HepG2 (cell line): ENCODE measurements around the gene BLVRA. TPM values are rescaled to one million over a fixed set of nuclear protein-coding genes. Genes with fewer than 3 reads are reported as not detected.

Source experiments
- ATAD3A ChIP-seq: sonication (generic); formaldehyde crosslinking; IDR thresholded peaks from 2 replicates; pipeline ENCODE4 v1.4.0; 2020; ENCODE audit warnings: missing genetic modification reagents
- KLF12 ChIP-seq: sonication (generic); formaldehyde crosslinking; IDR thresholded peaks from 2 replicates; pipeline ENCODE4 v1.4.0; 2020; ENCODE audit warnings: missing genetic modification reagents, borderline replicate concordance
- NKX3-1 ChIP-seq: sonication (generic); formaldehyde crosslinking; IDR thresholded peaks from 2 replicates; pipeline ENCODE4 v1.5.0; 2020; ENCODE audit warnings: missing genetic modification reagents
- NONO ChIP-seq, 2 experiments: fragments of 450-650 bp in 1 of 2; sonication (generic) in 1 of 2; formaldehyde crosslinking in 1 of 2; IDR thresholded peaks in 1 of 2; conservative IDR thresholded peaks in 1 of 2; 2 replicates each; pipeline versions ENCODE4 v1.6.1 to v1.8.0; 2017 to 2022; ENCODE audit warnings: mild to moderate bottlenecking in 1 of 2, missing genetic modification reagents in 1 of 2, moderate library complexity in 1 of 2
- PAX8 ChIP-seq: sonication (generic); formaldehyde crosslinking; IDR thresholded peaks from 2 replicates; pipeline ENCODE4 v1.8.0; 2022; ENCODE audit warnings: mild to moderate bottlenecking, missing genetic modification reagents, borderline replicate concordance
- PHF5A ChIP-seq: IDR thresholded peaks from one replicate; pipeline ENCODE4 v1.6.1; 2018; ENCODE audit warnings: low read depth, missing genetic modification reagents; ENCODE audit not compliant: unreplicated experiment
- RORA ChIP-seq: sonication (generic); formaldehyde crosslinking; IDR thresholded peaks from 2 replicates; pipeline ENCODE4 v1.5.0; 2020; ENCODE audit warnings: mild to moderate bottlenecking, missing genetic modification reagents, moderate library complexity
- SP140L ChIP-seq: sonication (generic); formaldehyde crosslinking; IDR thresholded peaks from 2 replicates; pipeline ENCODE4 v1.4.0; 2020; ENCODE audit warnings: missing genetic modification reagents, borderline replicate concordance
- TARDBP ChIP-seq: sonication (generic); formaldehyde crosslinking; IDR thresholded peaks from 2 replicates; pipeline ENCODE4 v1.8.0; 2022; ENCODE audit warnings: mild to moderate bottlenecking, missing genetic modification reagents
- U2AF2 ChIP-seq: fragments of 200-400 bp; formaldehyde crosslinking; IDR thresholded peaks from 2 replicates; pipeline ENCODE4 v1.6.1; 2017; ENCODE audit warnings: low read depth, mild to moderate bottlenecking, low read length
- ZNF318 ChIP-seq: sonication (generic); formaldehyde crosslinking; IDR thresholded peaks from 2 replicates; pipeline ENCODE4 v1.4.0; 2020; ENCODE audit warnings: mild to moderate bottlenecking, missing genetic modification reagents
- ZNF333 ChIP-seq: sonication (generic); formaldehyde crosslinking; IDR thresholded peaks from 2 replicates; pipeline ENCODE4 v1.4.0; 2020; ENCODE audit warnings: mild to moderate bottlenecking, missing genetic modification reagents, borderline replicate concordance
- ZNF782 ChIP-seq: sonication (generic); formaldehyde crosslinking; IDR thresholded peaks from 2 replicates; pipeline ENCODE4 v1.4.0; 2020; ENCODE audit warnings: missing genetic modification reagents, mild to moderate bottlenecking, borderline replicate concordance
- polyA plus RNA-seq, 8 experiments: library from polyadenylated mRNA; depleted of rRNA in 3 of 8; stranded (reverse) in 7 of 8; unstranded in 1 of 8; fragments of >200 nt; fragmentation: Illumina TruSeq in 4 of 8; extraction: Trizol in 4 of 8; gene quantifications; 2 replicates each; pipeline versions ENCODE4 v1.2.1 to v1.2.3, GENCODE V29; 2011 to 2016; ENCODE audit warnings: low read depth in 4 of 8, missing spikeins in 1 of 8, mixed read lengths in 1 of 8; ENCODE audit not compliant: insufficient read depth in 1 of 8
- total RNA-seq, 5 experiments: library from RNA; depleted of rRNA; stranded (reverse); fragments of >200 nt; fragmentation: Illumina TruSeq; extraction: Trizol; gene quantifications; 2 replicates each; pipeline ENCODE4 v1.2.3, GENCODE V29; 2016; ENCODE audit warnings: low read depth in 1 of 5
- TF ChIP-seq, protein P1 (sequence below): sonication (generic); formaldehyde crosslinking; IDR thresholded peaks from 2 replicates; pipeline ENCODE4 v1.9.0; 2021; ENCODE audit warnings: missing genetic modification reagents, borderline replicate concordance

BLVRA gene
- total and polyA plus RNA-seq, 2 of the 13 experiments (the other 11 are each of a cell fraction or from before 2014, with no cell fraction given): 39.2 to 64.2 TPM

GRCh38 chr7:43764807-43765491, 6.5 kb downstream of the BLVRA start (continued):
- TF ChIP-seq, protein P1, sequence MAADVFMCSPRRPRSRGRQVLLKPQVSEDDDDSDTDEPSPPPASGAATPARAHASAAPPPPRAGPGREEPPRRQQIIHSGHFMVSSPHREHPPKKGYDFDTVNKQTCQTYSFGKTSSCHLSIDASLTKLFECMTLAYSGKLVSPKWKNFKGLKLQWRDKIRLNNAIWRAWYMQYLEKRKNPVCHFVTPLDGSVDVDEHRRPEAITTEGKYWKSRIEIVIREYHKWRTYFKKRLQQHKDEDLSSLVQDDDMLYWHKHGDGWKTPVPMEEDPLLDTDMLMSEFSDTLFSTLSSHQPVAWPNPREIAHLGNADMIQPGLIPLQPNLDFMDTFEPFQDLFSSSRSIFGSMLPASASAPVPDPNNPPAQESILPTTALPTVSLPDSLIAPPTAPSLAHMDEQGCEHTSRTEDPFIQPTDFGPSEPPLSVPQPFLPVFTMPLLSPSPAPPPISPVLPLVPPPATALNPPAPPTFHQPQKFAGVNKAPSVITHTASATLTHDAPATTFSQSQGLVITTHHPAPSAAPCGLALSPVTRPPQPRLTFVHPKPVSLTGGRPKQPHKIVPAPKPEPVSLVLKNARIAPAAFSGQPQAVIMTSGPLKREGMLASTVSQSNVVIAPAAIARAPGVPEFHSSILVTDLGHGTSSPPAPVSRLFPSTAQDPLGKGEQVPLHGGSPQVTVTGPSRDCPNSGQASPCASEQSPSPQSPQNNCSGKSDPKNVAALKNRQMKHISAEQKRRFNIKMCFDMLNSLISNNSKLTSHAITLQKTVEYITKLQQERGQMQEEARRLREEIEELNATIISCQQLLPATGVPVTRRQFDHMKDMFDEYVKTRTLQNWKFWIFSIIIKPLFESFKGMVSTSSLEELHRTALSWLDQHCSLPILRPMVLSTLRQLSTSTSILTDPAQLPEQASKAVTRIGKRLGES: no peak
- no peak for TF ChIP-seq KLF12
- no peak for TF ChIP-seq U2AF2
- TF ChIP-seq PAX8 (CRISPR knock-in tag): no peak
- TF ChIP-seq ZNF318 (CRISPR knock-in tag): no peak
- TF ChIP-seq RORA (CRISPR knock-in tag): no peak
- no peak for TF ChIP-seq SP140L (CRISPR knock-in tag)
- 0 out of 2 replicates have a peak, but pooled peaks have one; percentile 48 for TF ChIP-seq TARDBP
- no peak for TF ChIP-seq ATAD3A (CRISPR knock-in tag)
- no peak for TF ChIP-seq ZNF333
- TF ChIP-seq ZNF782 (CRISPR knock-in tag): no peak
- no peak for TF ChIP-seq PHF5A (CRISPR knock-in tag)
- no peak for TF ChIP-seq NKX3-1
- TF ChIP-seq NONO (IDR thresholded peaks at IDR 0.05): no peak
- TF ChIP-seq NONO (CRISPR knock-in tag; conservative IDR thresholded peaks at IDR 0.05): no peak
